Activated CD4-positive, alpha-beta T cell treated with anti-CD3 and anti-CD28 coated beads for 36 hours (primary cell): ENCODE results near the gene ARHGAP45. TPM values are rescaled to one million over a fixed set of nuclear protein-coding genes. Genes with fewer than 3 reads are reported as not detected.

Source experiments
- ATAC-seq: fragments of 200-7000 bp; cut with Tn5 transposase; one replicate; pipeline ENCODE4 v1.10.0; 2021; ENCODE audit warnings: mild to moderate bottlenecking, moderate library complexity
- CTCF ChIA-PET: fragments of 350-600 bp; sonication (Branson Sonifier 250); formaldehyde crosslinking; loops from one replicate; lab custom pipeline; 2021; ENCODE audit warnings: antibody characterized with exemption; lab: Charles Lee
- POLR2A ChIA-PET: fragments of 350-600 bp; sonication (Branson Sonifier 250); formaldehyde crosslinking; loops from one replicate; lab custom pipeline; 2021; ENCODE audit warnings: antibody characterized with exemption, inconsistent platforms; lab: Charles Lee
- DNase-seq: peaks from one replicate; pipeline ENCODE4 v3.0.0-alpha.2; 2020
- H3K27ac Mint-ChIP-seq: one replicate; pipeline ENCODE4 v1.8.0; 2021; ENCODE audit warnings: mixed read lengths
- H3K27me3 Mint-ChIP-seq: one replicate; pipeline ENCODE4 v1.8.0; 2021; ENCODE audit warnings: mixed read lengths
- H3K36me3 Mint-ChIP-seq: one replicate; pipeline ENCODE4 v1.8.0; 2021; ENCODE audit warnings: low read depth, mixed read lengths
- H3K4me1 Mint-ChIP-seq: one replicate; pipeline ENCODE4 v1.8.0; 2021; ENCODE audit warnings: mixed read lengths
- H3K4me3 Mint-ChIP-seq: one replicate; pipeline ENCODE4 v1.8.0; 2021; ENCODE audit warnings: mild to moderate bottlenecking, moderate library complexity, mixed read lengths
- H3K9me3 Mint-ChIP-seq: one replicate; pipeline ENCODE4 v1.8.0; 2021; ENCODE audit warnings: low read depth, mixed read lengths
- intact Hi-C, 2 experiments: fragments of 100-400 bp; cut with DNase I in 1 of 2; cut with micrococcal nuclease in 1 of 2; formaldehyde crosslinking; loops; one replicate each; pipeline versions ENCODE4 v1.14.2 to v1.15.1; 2022 to 2024; cut with DNase I, micrococcal nuclease
- total RNA-seq, 2 experiments: library from RNA; stranded (reverse); gene quantifications; one replicate each; pipeline ENCODE4 v1.2.3, GENCODE V29; 2021

Gene ARHGAP45
- total RNA-seq, 2 experiments from 2014 or later, result 107 to 137 TPM

GRCh38 chr19:1129535-1129934 lies 62.6 kb downstream of the ARHGAP45 start:
- H3K9me3 Mint-ChIP-seq, result no peaks in the 10 kb centered on the region
- peak overlapping the region; percentile 86 for H3K27ac Mint-ChIP-seq
- ChIA-PET POLR2A (no interaction called here), CTCF (interaction anchor here (0.5 to 1.5 kb wide), 5 partner anchors 9 to 63 kb away, joined by 3 to 5 read pairs (median 4); no protein-coding TSS in a partner anchor)
- peak overlapping the region; percentile 91 for H3K4me3 Mint-ChIP-seq
- DNase-seq, result no peak
- peaks cover 42% of the 10 kb centered on the region for H3K36me3 Mint-ChIP-seq
- H3K27me3 Mint-ChIP-seq, result no peaks in the 10 kb centered on the region
- H3K4me1 Mint-ChIP-seq, result peaks cover 38% of the 10 kb centered on the region
- intact Hi-C loops, result no loop called here
- no peak for ATAC-seq

GRCh38 chr19:1130771-1131717 lies 64.1 kb downstream of the ARHGAP45 start:
- Mint-ChIP-seq H3K27me3 (no peaks in the 10 kb centered on the region), H3K36me3 (peaks cover 32% of the 10 kb centered on the region), H3K4me3 (peak overlapping the region; percentile 91), H3K9me3 (no peaks in the 10 kb centered on the region), H3K4me1 (peaks cover 45% of the 10 kb centered on the region), H3K27ac (peak overlapping the region; percentile 93)
- ATAC-seq (peak; percentile 5), DNase-seq (peak; percentile 74)
- ChIA-PET CTCF (interaction anchor here (1.0 to 2.0 kb wide), 3 partner anchors 10 to 61 kb away, joined by 3 to 10 read pairs (median 4); no protein-coding TSS in a partner anchor), POLR2A (interaction anchor here (0.5 to 1.4 kb wide), 7 partner anchors 15 to 237 kb away, joined by 3 to 8 read pairs (median 3); partner anchors contain the start of gene CNN2)
- intact Hi-C loops, result loop anchor here (5.0 kb wide), 3 partner anchors 34 to 61 kb away; partner anchors contain the start of genes POLR2E (in 1 of the 2) and SBNO2 (in 1 of the 2)

GRCh38 chr19:1131718-1132551 lies 65.0 kb downstream of the ARHGAP45 start:
- Mint-ChIP-seq H3K27ac (peak overlapping the region; percentile 96), H3K27me3 (no peaks in the 10 kb centered on the region), H3K4me3 (peak overlapping the region; percentile 91), H3K4me1 (peaks cover 46% of the 10 kb centered on the region), H3K9me3 (no peaks in the 10 kb centered on the region), H3K36me3 (peaks cover 30% of the 10 kb centered on the region)
- POLR2A ChIA-PET, result interaction anchor here (0.7 to 1.0 kb wide), 3 partner anchors 60 to 238 kb away, joined by 3 to 8 read pairs (median 3); no protein-coding TSS in a partner anchor
- CTCF ChIA-PET, result interaction anchor here (0.7 to 2.0 kb wide), 2 partner anchors 18 to 19 kb away, joined by 3 to 10 read pairs; no protein-coding TSS in a partner anchor
- peak; percentile 60 for ATAC-seq
- peak; percentile 96 for DNase-seq
- intact Hi-C loops, result loop anchor here (1.0 to 5.0 kb wide), 17 partner anchors 28 to 335 kb away; partner anchors contain the start of genes SBNO2 (in 2 of the 2), ARHGAP45 (in 1 of the 2), ATP5F1D (in 1 of the 2) and CIRBP (in 1 of the 2)

- H3K9me3 Mint-ChIP-seq, result no peaks in the 10 kb centered on the region
- H3K27me3 Mint-ChIP-seq, result no peaks in the 10 kb centered on the region
- H3K27ac Mint-ChIP-seq, result peak overlapping the region; percentile 96
- ChIA-PET POLR2A (interaction anchor here (0.6 to 1.4 kb wide), 7 partner anchors 9 to 221 kb away, joined by 3 to 12 read pairs (median 3); no protein-coding TSS in a partner anchor), CTCF (interaction anchor here (0.7 to 1.4 kb wide), 5 partner anchors 19 to 362 kb away, joined by 3 to 7 read pairs (median 3); no protein-coding TSS in a partner anchor)
- H3K36me3 Mint-ChIP-seq, result peaks cover 24% of the 10 kb centered on the region
- H3K4me3 Mint-ChIP-seq, result peak overlapping the region; percentile 91
- H3K4me1 Mint-ChIP-seq, result peaks cover 40% of the 10 kb centered on the region
- intact Hi-C loops, result loop anchor here (1.0 to 5.0 kb wide), 18 partner anchors 28 to 336 kb away; partner anchors contain the start of genes SBNO2 (in 2 of the 2), ARHGAP45 (in 1 of the 2), ATP5F1D (in 1 of the 2) and CIRBP (in 1 of the 2)
- ATAC-seq (peak; percentile 7), DNase-seq (no peak)
Measured at GRCh38 chr19:1132552-1133383, 65.8 kb downstream of the ARHGAP45 start.

GRCh38 chr19:1133471-1133929 lies 66.5 kb downstream of the ARHGAP45 start:
- DNase-seq (peak; percentile 93), ATAC-seq (peak; percentile 70)
- POLR2A ChIA-PET, result interaction anchor here (0.6 to 1.4 kb wide), 8 partner anchors 10 to 221 kb away, joined by 3 to 6 read pairs (median 4); partner anchors contain the start of genes CIRBP and WDR18
- intact Hi-C loops, result loop anchor here (1.0 to 5.0 kb wide), 9 partner anchors 36 to 337 kb away; partner anchors contain the start of genes ARHGAP45 (in 1 of the 2), ATP5F1D (in 1 of the 2), DAZAP1 (in 1 of the 2) and MIDN (in 1 of the 2)
- H3K27me3 Mint-ChIP-seq, result no peaks in the 10 kb centered on the region
- H3K4me3 Mint-ChIP-seq, result peak overlapping the region; percentile 91
- H3K9me3 Mint-ChIP-seq, result no peaks in the 10 kb centered on the region
- CTCF ChIA-PET, result interaction anchor here (0.6 to 1.4 kb wide), 6 partner anchors 20 to 1128 kb away, joined by 3 to 7 read pairs (median 4); no protein-coding TSS in a partner anchor
- H3K27ac Mint-ChIP-seq, result peak overlapping the region; percentile 96
- H3K4me1 Mint-ChIP-seq, result peaks cover 37% of the 10 kb centered on the region
- H3K36me3 Mint-ChIP-seq, result peaks cover 20% of the 10 kb centered on the region

GRCh38 chr19:1134431-1134830 lies 67.5 kb downstream of the ARHGAP45 start:
- Mint-ChIP-seq H3K36me3 (peaks cover 26% of the 10 kb centered on the region), H3K27me3 (no peaks in the 10 kb centered on the region), H3K27ac (peak overlapping the region; percentile 96), H3K4me1 (peaks cover 31% of the 10 kb centered on the region), H3K4me3 (no peak overlapping the region), H3K9me3 (no peaks in the 10 kb centered on the region)
- intact Hi-C loops, result loop anchor here (5.0 kb wide), 3 partner anchors 37 to 58 kb away; partner anchors contain the start of genes POLR2E (in 1 of the 2) and SBNO2 (in 1 of the 2)
- DNase-seq, result no peak
- ChIA-PET CTCF (interaction anchor here (0.6 to 1.4 kb wide), 4 partner anchors 21 to 1128 kb away, joined by 4 to 7 read pairs (median 4); no protein-coding TSS in a partner anchor), POLR2A (interaction anchor here (1.0 to 1.4 kb wide), 2 partner anchors 21 to 135 kb away, joined by 3 to 6 read pairs; partner anchors contain the start of gene CIRBP)
- ATAC-seq, result no peak

GRCh38 chr19:1135454-1135853 lies 68.5 kb downstream of the ARHGAP45 start:
- H3K27me3 Mint-ChIP-seq, result no peaks in the 10 kb centered on the region
- peak overlapping the region; percentile 55 for H3K27ac Mint-ChIP-seq
- CTCF ChIA-PET, result no interaction called here

GRCh38 chr19:1136201-1136600 lies 69.2 kb downstream of the ARHGAP45 start:
- Mint-ChIP-seq H3K4me1 (peaks cover 19% of the 10 kb centered on the region), H3K27ac (peak overlapping the region; percentile 74), H3K27me3 (no peaks in the 10 kb centered on the region), H3K36me3 (peaks cover 22% of the 10 kb centered on the region), H3K4me3 (no peak overlapping the region), H3K9me3 (no peaks in the 10 kb centered on the region)
- DNase-seq (no peak), ATAC-seq (no peak)
- intact Hi-C loops, result no loop called here
- CTCF ChIA-PET, result interaction anchor here (0.9 kb wide), 1 partner anchor 108 kb away, joined by 3 read pairs; no protein-coding TSS in a partner anchor
- POLR2A ChIA-PET, result no interaction called here

More at GRCh38 chr19:1135454-1135853, 68.5 kb downstream of the ARHGAP45 start:
- H3K9me3 Mint-ChIP-seq, result no peaks in the 10 kb centered on the region
- no peak for DNase-seq
- peaks cover 25% of the 10 kb centered on the region for H3K36me3 Mint-ChIP-seq
- POLR2A ChIA-PET, result no interaction called here
- intact Hi-C loops, result no loop called here
- no peak for ATAC-seq
- no peak overlapping the region for H3K4me3 Mint-ChIP-seq
- H3K4me1 Mint-ChIP-seq, result peaks cover 21% of the 10 kb centered on the region
